ENCODE results near the gene PGM1.

The PGM1 gene

GRCh38 chr1:63633281-63633680 lies 40.1 kb downstream of the PGM1 start:
- no peaks in the 10 kb centered on the region for H3K27me3 ChIP-seq (ENCODE audit: insufficient read depth, low read length)
- H3K4me1 ChIP-seq (ENCODE audit: insufficient read depth, low read length, severe bottlenecking): no peaks in the 10 kb centered on the region
- no peaks in the 10 kb centered on the region for H4K20me1 ChIP-seq (ENCODE audit: insufficient read depth, low read length)
- H2AFZ ChIP-seq (ENCODE audit: low read length): no peak overlapping the region
- TF ChIP-seq EZH2 (IDR thresholded peaks at IDR 0.05; ENCODE audit: borderline replicate concordance, low read length) (no peak), CTCF (IDR thresholded peaks at IDR 0.05; ENCODE audit: low read length) (no peak)
- H3K36me3 ChIP-seq (ENCODE audit: insufficient read depth, low read length): peaks cover 69% of the 10 kb centered on the region
- no peak overlapping the region for H3K27ac ChIP-seq (ENCODE audit: low read depth, low read length, poor library complexity, severe bottlenecking)
- no peak overlapping the region for H3K4me2 ChIP-seq (ENCODE audit: low read length)
- H3K9me3 ChIP-seq (ENCODE audit: low read length): no peaks in the 10 kb centered on the region
- H3K9ac ChIP-seq (ENCODE audit: low read length): no peak overlapping the region
- H3K4me3 ChIP-seq (ENCODE audit: low read depth, low read length, poor library complexity, severe bottlenecking): no peak overlapping the region
- no peaks in the 10 kb centered on the region for H3K9me2 ChIP-seq (ENCODE audit: low read depth, low read length)
- H3K79me2 ChIP-seq (ENCODE audit: insufficient read depth, low read length): no peaks in the 10 kb centered on the region
- no peaks in the 10 kb centered on the region for H3F3A ChIP-seq (ENCODE audit: insufficient read depth, low read length)

GRCh38 chr1:63634471-63634870 lies 41.3 kb downstream of the PGM1 start:
- H3K4me2 ChIP-seq (ENCODE audit: low read length): no peak overlapping the region
- no peaks in the 10 kb centered on the region for H3K9me2 ChIP-seq (ENCODE audit: low read depth, low read length)
- no peaks in the 10 kb centered on the region for H3K9me3 ChIP-seq (ENCODE audit: low read length)
- no peak overlapping the region for H3K27ac ChIP-seq (ENCODE audit: low read depth, low read length, poor library complexity, severe bottlenecking)
- H3K4me3 ChIP-seq (ENCODE audit: low read depth, low read length, poor library complexity, severe bottlenecking): no peak overlapping the region
- H3K79me2 ChIP-seq (ENCODE audit: insufficient read depth, low read length): no peaks in the 10 kb centered on the region
- H3K27me3 ChIP-seq (ENCODE audit: insufficient read depth, low read length): no peaks in the 10 kb centered on the region
- no peaks in the 10 kb centered on the region for H3F3A ChIP-seq (ENCODE audit: insufficient read depth, low read length)
- TF ChIP-seq EZH2 (IDR thresholded peaks at IDR 0.05; ENCODE audit: borderline replicate concordance, low read length): no peak
- no peak for TF ChIP-seq CTCF (IDR thresholded peaks at IDR 0.05; ENCODE audit: low read length)
- no peaks in the 10 kb centered on the region for H3K4me1 ChIP-seq (ENCODE audit: insufficient read depth, low read length, severe bottlenecking)
- peaks cover 79% of the 10 kb centered on the region for H3K36me3 ChIP-seq (ENCODE audit: insufficient read depth, low read length)
- no peaks in the 10 kb centered on the region for H4K20me1 ChIP-seq (ENCODE audit: insufficient read depth, low read length)
- no peak overlapping the region for H2AFZ ChIP-seq (ENCODE audit: low read length)
- H3K9ac ChIP-seq (ENCODE audit: low read length): no peak overlapping the region

- H3K4me1 ChIP-seq (ENCODE audit: insufficient read depth, low read length, severe bottlenecking): no peaks in the 10 kb centered on the region
- no peaks in the 10 kb centered on the region for H3K79me2 ChIP-seq (ENCODE audit: insufficient read depth, low read length)
- H3K4me2 ChIP-seq (ENCODE audit: low read length): no peak overlapping the region
- no peak for TF ChIP-seq EZH2 (IDR thresholded peaks at IDR 0.05; ENCODE audit: borderline replicate concordance, low read length)
- TF ChIP-seq CTCF (IDR thresholded peaks at IDR 0.05; ENCODE audit: low read length): no peak
- no peak overlapping the region for H3K9ac ChIP-seq (ENCODE audit: low read length)
- no peak overlapping the region for H3K4me3 ChIP-seq (ENCODE audit: low read depth, low read length, poor library complexity, severe bottlenecking)
- H3K27me3 ChIP-seq (ENCODE audit: insufficient read depth, low read length): no peaks in the 10 kb centered on the region
- H2AFZ ChIP-seq (ENCODE audit: low read length): no peak overlapping the region
- H3K9me2 ChIP-seq (ENCODE audit: low read depth, low read length): no peaks in the 10 kb centered on the region
- no peaks in the 10 kb centered on the region for H3K9me3 ChIP-seq (ENCODE audit: low read length)
- H3K27ac ChIP-seq (ENCODE audit: low read depth, low read length, poor library complexity, severe bottlenecking): no peak overlapping the region
- H3K36me3 ChIP-seq (ENCODE audit: insufficient read depth, low read length): peaks cover 73% of the 10 kb centered on the region
- no peaks in the 10 kb centered on the region for H3F3A ChIP-seq (ENCODE audit: insufficient read depth, low read length)
- H4K20me1 ChIP-seq (ENCODE audit: insufficient read depth, low read length): no peaks in the 10 kb centered on the region
Observed at GRCh38 chr1:63635681-63636080, 42.5 kb downstream of the PGM1 start.

All from OCI-LY1 (cell line).